Right lung (tissue), 5 donors: ENCODE results near the gene PDHB. TPM values are rescaled to one million over a fixed set of nuclear protein-coding genes. Genes with fewer than 3 reads are reported as not detected.
"Not testable (repeated sequence)": the region's sequence is repeated elsewhere in the genome, so short reads cannot be mapped to it uniquely, and the experiment has no call there.

Experiments
- DNase-seq, 2 donors: peaks; one replicate each; pipeline ENCODE4 v3.0.0-alpha.2; 2013
- polyA plus RNA-seq, 5 donors: library from polyadenylated mRNA; unstranded; fragments of 120-200 nt; gene quantifications; one replicate each; pipeline versions ENCODE4 v1.2.1 to v1.2.3, GENCODE V29; 2013; ENCODE audit warnings: inconsistent platforms in 1 of 5, low replicate concordance in 1 of 5; ENCODE audit not compliant: insufficient read length in 5 of 5, insufficient read depth in 1 of 5

The PDHB gene
- polyA plus RNA-seq, 5 donors: 76.4 to 96.3 (median 85.3) TPM

DNA sequence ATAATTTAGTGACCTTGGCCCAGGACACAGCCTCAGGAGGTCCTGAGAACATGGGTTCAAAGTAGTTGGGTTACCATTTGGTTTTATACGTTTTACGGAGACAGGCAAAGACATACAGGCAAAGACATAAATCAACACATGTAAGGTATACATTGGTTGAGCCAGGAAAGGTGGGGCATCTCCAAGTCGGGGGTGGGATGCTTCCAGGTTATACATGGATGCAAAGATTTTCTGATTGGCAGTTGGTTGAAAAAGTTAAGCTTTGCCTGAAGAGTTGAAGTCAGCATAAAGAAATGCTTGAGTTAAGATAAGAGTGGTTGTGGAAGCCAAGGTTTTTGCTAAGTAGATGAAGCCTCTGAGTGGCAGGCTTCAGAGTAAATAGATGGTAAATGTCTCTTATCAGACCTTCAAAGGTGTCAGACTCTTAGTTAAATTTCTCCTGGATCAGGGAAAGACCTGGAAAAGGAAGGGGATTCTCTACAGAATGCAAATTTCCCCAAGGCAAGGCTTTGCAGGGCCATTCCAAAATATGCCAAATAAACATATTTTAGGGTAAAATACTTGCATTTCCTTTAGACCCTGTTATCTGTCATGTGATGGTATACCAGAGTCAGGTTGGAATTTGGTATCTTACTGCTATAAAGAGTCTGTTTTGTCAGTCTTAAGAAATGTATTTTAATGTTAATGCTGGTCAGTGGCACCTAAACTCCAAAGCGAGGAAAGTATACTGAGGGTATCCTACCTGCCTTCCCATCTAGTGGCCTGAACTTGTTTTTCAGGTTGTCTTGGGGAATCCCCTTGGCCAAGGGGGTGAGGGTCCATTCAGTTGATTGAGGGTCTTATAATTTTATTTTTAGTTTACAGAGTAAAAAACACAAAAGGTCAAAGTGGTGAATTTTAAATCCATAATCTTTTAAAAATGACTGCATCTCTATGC, 8.2 kb upstream of the PDHB start:
- no peak for DNase-seq

DNA sequence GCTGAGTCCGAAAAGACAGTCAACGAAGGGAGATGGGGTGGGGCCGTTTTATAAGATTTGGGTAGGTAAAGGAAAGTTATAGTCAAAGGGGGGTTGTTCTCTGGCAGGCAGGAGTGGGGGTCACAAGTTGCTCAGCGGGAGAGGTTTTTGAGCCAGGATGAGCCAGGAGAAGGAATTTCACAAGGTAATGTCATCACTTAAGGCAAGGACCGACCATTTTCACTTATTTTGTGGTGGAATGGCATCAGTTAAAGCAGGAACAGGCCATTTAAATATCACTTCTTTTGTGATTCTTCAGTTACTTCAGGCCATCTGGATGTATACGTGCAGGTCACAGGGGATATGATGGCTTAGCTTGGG, 7.3 kb upstream of the PDHB start:
- not testable (repeated sequence) for DNase-seq

GRCh38 chr3:58437276-58437675, 3.6 kb upstream of the PDHB start:
- DNase-seq: not testable (repeated sequence)

DNA sequence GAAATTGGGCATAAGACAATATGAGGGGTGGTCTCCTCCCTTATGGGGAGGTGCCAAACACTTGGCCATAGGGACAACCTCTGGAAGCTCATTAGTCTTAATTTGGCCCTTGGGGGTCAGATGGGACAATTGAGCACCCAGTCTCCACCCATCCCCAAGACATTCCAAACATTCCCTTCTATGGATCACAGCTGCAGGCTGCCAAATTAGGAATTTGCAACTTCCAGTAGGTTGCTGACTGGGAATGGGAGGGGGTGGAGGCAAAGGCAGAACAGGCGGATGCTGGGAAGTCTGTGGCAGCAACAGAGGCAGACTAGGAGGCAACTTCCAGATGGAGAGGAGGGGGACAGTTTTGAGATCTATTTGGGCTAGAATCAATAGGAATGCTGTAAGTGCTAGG, 1.4 kb upstream of the PDHB start:
- DNase-seq: no peak

DNA sequence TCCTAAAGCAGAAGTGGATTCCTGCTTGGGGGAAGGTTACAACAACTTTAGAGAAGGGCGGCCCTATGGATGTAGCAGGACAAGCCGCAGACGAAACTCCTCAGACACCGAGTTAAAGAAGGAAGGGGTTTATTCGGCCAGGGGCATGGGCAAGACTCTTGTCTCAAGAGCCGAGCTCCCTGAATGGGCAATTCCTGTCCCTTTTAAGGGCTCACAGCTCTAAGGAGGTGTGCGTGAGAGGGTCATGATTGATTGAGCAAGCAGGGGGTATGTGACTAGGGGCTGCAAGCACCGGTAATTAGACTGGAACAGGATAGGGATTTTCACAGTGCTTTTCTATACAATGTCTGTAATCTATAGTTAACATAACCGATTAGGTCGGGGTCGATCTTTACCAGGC, 879 bp upstream of the PDHB start:
- DNase-seq: no peak

DNA sequence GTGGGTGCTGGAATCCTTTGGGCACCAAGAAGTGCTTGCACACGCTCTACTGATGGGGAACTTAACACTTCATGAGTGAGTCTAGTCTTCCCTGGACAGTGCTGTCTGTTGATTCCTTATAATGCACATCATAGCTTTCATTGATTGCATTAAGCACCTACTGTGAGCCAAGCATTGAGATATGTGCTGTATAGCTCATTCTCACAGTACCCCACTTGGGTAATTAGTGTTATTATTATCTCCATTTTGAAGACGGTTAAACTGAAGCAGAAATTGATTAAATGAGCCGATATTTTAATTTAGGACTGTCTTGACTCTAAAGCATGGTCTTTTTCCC, 504 bp upstream of the PDHB start:
- DNase-seq: no peak

GRCh38 chr3:58432905-58433304, 727 bp downstream of the PDHB start:
- DNase-seq: no peak

- no peak for DNase-seq
These were observed 4.0 kb downstream of the PDHB start for GRCh38 chr3:58429657-58430056.

DNA sequence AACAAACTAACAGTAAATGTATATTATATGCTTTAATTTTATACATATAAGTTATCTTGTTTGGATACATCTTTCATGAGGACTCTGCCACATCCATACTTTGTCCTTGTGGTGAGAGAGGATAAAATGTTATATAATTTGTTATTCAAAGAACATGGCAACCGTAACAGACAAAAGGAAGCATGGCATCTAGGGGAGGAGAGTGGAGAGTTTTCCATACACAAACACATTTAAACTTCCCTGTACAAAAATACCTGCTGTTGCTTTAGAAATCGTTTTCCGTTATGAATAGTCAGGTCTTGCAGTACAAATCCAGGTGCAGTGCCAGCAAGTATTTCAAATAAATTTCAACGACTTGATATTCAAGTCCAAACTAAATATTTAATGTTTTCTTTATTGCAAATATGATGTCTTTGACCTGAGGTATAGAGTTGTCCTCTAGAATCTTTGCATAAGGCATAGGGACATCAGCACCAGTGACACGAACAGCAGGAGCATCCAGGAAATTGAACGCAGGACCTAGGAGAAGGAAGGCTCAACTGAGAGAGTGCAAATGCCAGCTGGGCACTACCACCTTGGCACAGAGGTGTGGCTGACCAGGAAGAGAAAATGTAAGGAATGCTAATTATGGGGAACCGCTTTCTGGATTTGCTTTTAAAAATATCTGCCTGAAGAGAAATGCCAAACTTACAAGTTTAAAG, 5.8 kb downstream of the PDHB start:
- no peak for DNase-seq

GRCh38 chr3:58425782-58426181, 7.8 kb downstream of the PDHB start:
- DNase-seq: no peak

DNA sequence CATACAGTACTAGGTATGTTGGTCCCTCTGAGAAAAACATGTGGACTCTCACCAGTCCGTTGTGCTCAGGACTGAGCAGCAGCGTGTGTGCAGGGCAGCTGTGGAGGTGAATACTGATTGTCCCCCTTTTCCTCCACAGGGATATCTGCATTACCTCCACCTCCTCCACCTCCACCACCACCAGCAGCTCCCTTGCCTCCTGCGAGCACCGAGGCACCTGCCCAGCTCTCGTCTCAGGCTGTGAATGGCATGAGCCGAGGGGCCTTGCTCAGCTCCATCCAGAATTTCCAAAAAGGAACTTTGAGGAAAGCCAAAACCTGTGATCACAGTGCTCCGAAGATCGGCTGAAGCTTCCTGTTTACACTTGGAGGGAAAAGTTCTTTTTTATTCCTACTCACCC, 9.0 kb downstream of the PDHB start:
- DNase-seq: no peak

GRCh38 chr3:58422756-58423325, 10.8 kb downstream of the PDHB start:
- no peak for DNase-seq

GRCh38 chr3:58421004-58421403, 12.6 kb downstream of the PDHB start:
- no peak for DNase-seq

- DNase-seq: no peak
These were observed 13.7 kb downstream of the PDHB start for GRCh38 chr3:58419780-58420507.

DNA sequence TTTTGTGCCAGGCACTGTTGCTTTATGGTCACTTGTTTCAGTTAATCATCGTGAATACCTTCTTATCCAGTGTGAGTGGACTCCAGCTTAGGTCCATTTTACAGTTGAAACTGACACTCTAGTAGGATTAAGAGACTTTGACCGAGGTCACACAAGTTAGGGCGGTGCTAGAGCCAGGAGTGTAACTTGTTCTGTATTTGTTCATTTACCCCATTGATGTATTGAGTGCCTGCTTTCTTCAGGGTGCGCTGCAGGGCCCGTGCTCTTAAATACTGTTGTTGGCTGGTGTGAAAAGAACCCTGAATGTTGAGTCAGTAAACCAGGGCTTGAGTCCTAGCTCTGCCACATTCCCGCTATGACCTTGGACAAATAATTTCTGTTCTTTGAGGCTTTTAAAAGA, 15.4 kb downstream of the PDHB start:
- DNase-seq: no peak

GRCh38 chr3:58417075-58417474, 16.6 kb downstream of the PDHB start:
- no peak for DNase-seq

GRCh38 chr3:58416191-58416590, 17.4 kb downstream of the PDHB start:
- DNase-seq: no peak

GRCh38 chr3:58414538-58415197, 19.0 kb downstream of the PDHB start:
- DNase-seq: peak; percentile 55 to 62

- no peak for DNase-seq
These were observed 21.5 kb downstream of the PDHB start for GRCh38 chr3:58411851-58412830.

DNA sequence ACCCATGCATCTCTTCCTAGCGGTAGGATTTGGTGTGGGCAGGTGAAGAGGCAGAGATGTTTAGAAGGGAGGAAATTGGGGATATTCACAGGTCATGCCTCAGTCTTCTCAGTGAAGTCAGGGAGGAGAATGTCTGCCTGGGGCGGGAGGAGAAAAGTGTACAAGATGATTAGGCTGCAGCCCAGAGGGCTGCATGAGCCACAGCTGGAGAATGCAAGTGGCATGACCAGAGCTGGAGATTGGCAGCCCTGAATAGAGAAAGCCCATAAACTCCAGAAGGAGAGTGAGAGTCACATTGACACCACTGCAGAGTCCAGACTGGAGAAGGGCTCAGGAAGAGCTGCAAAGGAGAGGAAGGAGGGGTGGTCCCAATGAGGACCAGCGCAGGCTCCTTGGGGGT, 22.6 kb downstream of the PDHB start:
- DNase-seq: no peak

DNA sequence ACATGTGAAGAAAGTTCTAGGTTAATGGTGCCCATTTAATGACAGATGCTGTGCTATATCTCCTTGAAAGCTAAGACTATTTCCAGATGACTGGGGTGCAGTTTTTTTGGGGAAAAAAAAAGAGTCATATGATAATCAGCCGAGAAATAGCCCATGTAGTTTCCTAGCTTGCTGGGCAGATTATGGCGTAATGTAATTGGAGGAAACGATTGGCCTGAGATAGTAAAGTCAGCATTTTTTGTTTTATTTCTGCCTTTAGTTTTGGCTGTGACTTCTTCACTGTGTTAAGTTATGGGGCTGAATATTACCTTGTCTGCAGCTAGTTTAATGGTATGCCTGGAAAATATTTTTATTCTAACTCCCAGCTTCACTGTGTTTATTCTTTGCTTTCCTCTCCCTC, 24.0 kb downstream of the PDHB start:
- DNase-seq: no peak
